Ramos (cell line): ENCODE measurements around the gene PUS10.

ENCODE experiments used
- in situ Hi-C: fragments of 300-500 bp; cut with MboI; formaldehyde crosslinking; loops from one replicate; pipeline ENCODE4 v1.14.3; 2022; ENCODE audit warnings: low sequenced_read_pairs; ENCODE audit not compliant: unreplicated experiment

PUS10 gene

GRCh38 chr2:60976256-60976850 is 41.7 kb downstream of the PUS10 start:
- in situ Hi-C loops, result no loop called here

DNA sequence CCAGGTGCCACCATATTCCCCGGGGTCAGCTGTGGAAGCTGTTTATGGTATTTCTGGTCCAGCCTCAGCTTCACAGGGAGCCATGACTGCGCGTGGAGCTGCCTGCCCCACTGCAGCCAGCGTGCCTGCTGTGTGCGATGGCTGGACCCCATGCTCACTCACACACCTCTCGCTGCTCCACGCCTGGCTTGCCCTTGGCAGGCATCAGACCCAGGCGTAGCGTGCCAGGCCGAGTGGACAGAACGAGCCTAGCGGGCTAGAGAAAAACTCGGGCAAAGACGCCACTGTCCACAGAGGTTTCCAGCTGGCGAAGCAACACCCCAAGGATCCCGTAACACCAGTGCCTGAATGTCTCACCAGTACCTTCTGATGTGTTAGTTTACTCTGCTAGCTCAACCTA is 43.4 kb downstream of the PUS10 start:
- in situ Hi-C loops, result no loop called here

DNA sequence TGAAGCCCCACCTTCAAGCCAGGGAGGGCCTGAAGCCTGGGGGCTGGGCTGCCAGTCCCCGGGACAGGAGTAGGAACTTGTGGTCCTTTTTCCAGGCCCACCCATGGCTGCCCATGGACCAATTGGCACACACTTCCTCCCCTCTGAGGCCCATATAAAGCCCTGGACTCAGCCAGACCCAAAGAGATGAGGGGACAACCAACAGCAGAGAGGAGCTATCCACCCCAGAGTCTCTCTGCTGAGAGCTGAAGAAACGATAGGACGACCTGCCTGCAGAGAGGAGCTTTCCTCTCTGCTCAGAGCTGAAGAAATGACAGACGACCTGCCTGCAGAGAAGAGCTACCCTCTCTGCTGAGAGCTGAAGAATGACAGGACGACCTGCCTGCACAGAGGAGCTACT is 44.4 kb downstream of the PUS10 start:
- in situ Hi-C loops, result no loop called here

GRCh38 chr2:60972889-60973656 is 45.0 kb downstream of the PUS10 start:
- in situ Hi-C loops, result no loop called here

- in situ Hi-C loops, result no loop called here
Observed at GRCh38 chr2:60966507-60967405, 51.3 kb downstream of the PUS10 start.

DNA sequence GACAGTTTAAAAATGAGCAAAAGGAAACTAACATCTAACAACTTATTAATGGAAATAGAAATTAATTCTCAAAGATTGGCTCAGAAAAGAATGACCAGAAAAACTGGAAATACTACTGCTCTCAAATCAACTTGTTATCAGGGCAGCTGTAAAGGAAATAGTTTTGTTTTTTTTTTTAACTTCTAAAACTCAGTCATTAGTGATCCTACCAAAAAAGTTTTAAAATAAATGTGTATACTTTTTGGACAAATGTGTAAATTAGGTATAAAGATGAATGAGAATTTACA is 52.6 kb downstream of the PUS10 start:
- in situ Hi-C loops, result no loop called here

- in situ Hi-C loops, result no loop called here
Observed at GRCh38 chr2:60964651-60965498, 53.2 kb downstream of the PUS10 start.

- in situ Hi-C loops, result no loop called here
Observed at GRCh38 chr2:60963190-60963589, 54.9 kb downstream of the PUS10 start.

GRCh38 chr2:60962528-60962927 is 55.5 kb downstream of the PUS10 start:
- in situ Hi-C loops, result no loop called here

GRCh38 chr2:60961457-60961856 is 56.6 kb downstream of the PUS10 start:
- in situ Hi-C loops, result no loop called here

DNA sequence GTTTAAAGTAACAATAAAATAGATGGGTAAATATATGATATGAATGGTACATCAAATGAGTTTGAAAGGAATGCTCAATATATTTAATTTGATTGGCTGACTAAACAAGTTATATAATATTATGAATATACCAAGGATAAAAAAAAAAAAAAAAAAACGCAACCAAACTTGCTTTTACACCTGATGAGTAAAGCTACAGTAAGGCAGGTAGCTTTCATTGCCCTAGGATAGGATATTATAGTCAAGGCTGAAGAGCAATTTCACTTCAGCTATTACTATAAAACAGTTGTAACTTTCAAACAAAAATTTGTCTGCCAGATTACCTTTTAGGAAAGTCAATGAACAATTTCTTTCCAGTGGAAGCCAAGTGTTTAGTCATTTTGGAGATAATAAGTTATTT is 57.3 kb downstream of the PUS10 start:
- in situ Hi-C loops, result no loop called here

DNA sequence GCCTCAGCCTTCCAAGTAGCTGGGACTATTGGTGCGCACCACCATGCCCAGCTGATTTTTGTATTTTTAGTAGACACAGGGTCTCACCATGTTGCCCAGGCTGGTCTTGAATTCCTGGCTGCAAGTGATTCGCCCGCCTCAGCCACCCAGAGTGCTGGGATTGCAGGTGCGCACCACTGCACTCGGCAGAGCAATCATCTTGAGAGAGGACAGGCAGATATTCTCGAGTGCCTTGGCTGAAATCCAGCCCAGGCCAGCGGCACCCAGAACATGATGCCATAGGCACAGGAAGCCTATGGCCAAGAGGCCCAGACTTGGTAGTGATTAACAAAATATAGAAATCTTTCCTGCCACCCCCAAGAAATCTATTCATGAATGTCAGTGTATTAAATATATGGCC is 58.6 kb downstream of the PUS10 start:
- in situ Hi-C loops, result no loop called here

- in situ Hi-C loops, result no loop called here
Observed at GRCh38 chr2:60958800-60959199, 59.3 kb downstream of the PUS10 start.

GRCh38 chr2:60958361-60958760 is 59.7 kb downstream of the PUS10 start:
- in situ Hi-C loops, result no loop called here

DNA sequence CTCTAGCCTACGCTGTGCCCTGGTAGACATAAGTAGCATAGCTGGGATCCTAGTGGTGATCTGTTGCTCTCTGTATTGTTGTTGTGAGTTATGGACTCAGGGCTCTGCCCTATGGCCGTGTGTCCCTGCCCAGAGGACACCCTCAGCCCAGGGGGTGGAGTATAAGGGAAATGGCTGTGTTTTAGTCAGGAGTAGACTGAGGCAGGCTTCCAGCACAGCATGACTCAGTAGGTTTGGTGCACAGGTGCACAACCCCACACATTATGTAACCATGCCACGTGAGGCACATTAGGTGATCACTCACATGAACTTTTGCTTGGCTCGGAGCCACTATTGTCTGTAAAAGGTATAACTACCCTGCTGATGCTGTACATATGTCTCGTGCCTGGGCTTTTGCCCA is 60.4 kb downstream of the PUS10 start:
- in situ Hi-C loops, result no loop called here

DNA sequence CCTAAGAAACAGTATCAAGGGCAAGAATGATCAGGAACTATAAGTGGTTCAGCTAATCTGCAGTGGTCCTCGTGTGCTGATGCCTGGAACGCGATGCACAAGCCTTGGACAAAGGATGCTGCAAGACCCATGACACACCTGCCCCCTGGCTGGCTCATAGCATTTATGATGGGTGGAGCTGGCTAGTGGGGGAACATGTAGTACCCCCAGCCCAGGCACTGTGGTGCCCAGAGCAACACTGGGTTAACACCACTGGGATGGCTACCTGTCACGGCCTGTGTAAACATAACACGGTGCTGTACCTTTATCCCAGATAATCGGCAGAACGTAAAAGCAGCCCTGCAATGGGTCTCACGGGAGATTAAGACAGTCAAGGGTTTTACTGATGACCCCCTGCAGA is 60.8 kb downstream of the PUS10 start:
- in situ Hi-C loops, result no loop called here

DNA sequence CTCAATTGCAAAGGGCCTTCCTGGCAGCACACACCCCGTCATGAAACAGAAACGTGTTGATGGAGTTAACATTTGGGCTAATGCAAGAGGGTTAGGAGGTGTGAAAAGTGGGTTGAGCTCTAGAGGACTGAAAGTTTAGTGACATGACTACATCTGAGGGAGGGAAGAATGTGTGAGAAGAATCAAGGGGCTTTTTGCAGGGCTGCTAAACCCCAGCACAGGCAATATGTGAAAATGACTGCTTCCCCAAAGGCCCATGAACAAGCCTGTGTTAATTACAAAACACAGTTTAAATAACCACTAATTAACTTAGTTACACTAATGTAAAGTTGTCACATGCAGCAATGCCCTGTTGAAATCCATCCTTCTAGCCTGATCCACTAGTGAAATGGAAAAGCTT is 63.9 kb downstream of the PUS10 start:
- in situ Hi-C loops, result no loop called here

GRCh38 chr2:60948926-60949579 is 69.0 kb downstream of the PUS10 start:
- in situ Hi-C loops, result no loop called here

- in situ Hi-C loops, result no loop called here
Observed at GRCh38 chr2:60948161-60948560, 69.9 kb downstream of the PUS10 start.

DNA sequence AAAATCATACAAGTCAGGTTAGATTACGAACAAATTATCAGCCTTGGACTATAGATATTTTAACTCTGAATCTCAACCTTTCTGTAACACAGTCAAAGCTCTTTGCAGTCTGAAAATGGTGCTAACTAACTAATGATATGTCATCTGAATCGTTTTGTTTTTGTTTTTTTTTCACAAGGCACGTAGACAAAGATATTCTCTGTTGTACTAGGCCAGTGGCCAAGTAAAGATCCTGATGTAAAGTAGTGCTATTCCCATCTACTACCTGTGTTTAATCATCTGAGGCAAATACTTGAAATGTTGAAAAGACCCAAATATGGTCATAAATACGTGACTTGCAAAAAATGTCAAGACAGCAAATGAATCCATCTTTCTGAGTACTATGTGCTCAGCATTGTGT is 71.0 kb downstream of the PUS10 start:
- in situ Hi-C loops, result no loop called here
